Smooth muscle cell (in vitro differentiated cells): ENCODE data around the gene HPN. TPM values are rescaled to one million over a fixed set of nuclear protein-coding genes. Genes with fewer than 3 reads are reported as not detected.

Source experiments
- DNase-seq: peaks from one replicate; lab custom pipeline; 2025; ENCODE audit not compliant: unreplicated experiment; lab: John Stamatoyannopoulos, UW
- H2AFZ ChIP-seq: fragments of 200-600 bp; sonication (generic); 2 replicates; pipeline ENCODE4 v1.6.0; 2016; ENCODE audit warnings: antibody characterized with exemption, low read depth, mild to moderate bottlenecking
- H3F3A ChIP-seq: fragments of 200-600 bp; sonication (generic); 2 replicates; pipeline ENCODE4 v1.6.0; 2017; ENCODE audit warnings: antibody characterized with exemption, low read depth
- H3K27ac ChIP-seq: fragments of 200-600 bp; sonication (generic); 2 replicates; pipeline ENCODE4 v1.5.1; 2016; ENCODE audit warnings: low read depth, mild to moderate bottlenecking
- H3K27me3 ChIP-seq: fragments of 200-600 bp; sonication (generic); 2 replicates; pipeline ENCODE4 v1.6.1; 2016; ENCODE audit warnings: low read depth, mild to moderate bottlenecking
- H3K36me3 ChIP-seq: fragments of 200-600 bp; sonication (generic); 2 replicates; pipeline ENCODE4 v1.5.1; 2016; ENCODE audit warnings: low read depth
- H3K4me1 ChIP-seq: fragments of 200-600 bp; sonication (generic); 2 replicates; pipeline ENCODE4 v1.5.1; 2016; ENCODE audit warnings: low read depth
- H3K4me2 ChIP-seq: fragments of 200-600 bp; sonication (generic); 2 replicates; pipeline ENCODE4 v1.6.0; 2016; ENCODE audit warnings: mild to moderate bottlenecking
- H3K4me3 ChIP-seq: fragments of 200-600 bp; sonication (generic); 2 replicates; pipeline ENCODE4 v1.5.1; 2016; ENCODE audit warnings: mild to moderate bottlenecking
- H3K79me2 ChIP-seq: fragments of 200-600 bp; sonication (generic); 2 replicates; pipeline ENCODE4 v1.6.0; 2016; ENCODE audit warnings: low read depth, mild to moderate bottlenecking
- H3K9ac ChIP-seq: fragments of 200-600 bp; sonication (generic); 2 replicates; pipeline ENCODE4 v1.6.0; 2016; ENCODE audit warnings: low read depth
- H3K9me3 ChIP-seq: fragments of 200-600 bp; sonication (generic); replicated peaks from 2 replicates; pipeline ENCODE4 v1.5.1; 2016; ENCODE audit warnings: low read depth
- H4K20me1 ChIP-seq: fragments of 200-600 bp; sonication (generic); 2 replicates; pipeline ENCODE4 v1.6.0; 2016; ENCODE audit warnings: low read depth
- CTCF ChIP-seq: fragments of 200-600 bp; sonication (generic); IDR thresholded peaks from 2 replicates; pipeline ENCODE4 v1.5.1; 2017; ENCODE audit warnings: borderline replicate concordance, mild to moderate bottlenecking, antibody characterized with exemption; ENCODE audit not compliant: insufficient read depth, poor library complexity, severe bottlenecking
- WGBS: methylation state at CpG from one replicate; pipeline ENCODE4 v1.1.7; 2016; ENCODE audit warnings: low lambda C conversion rate; 5-methylcytosine and 5-hydroxymethylcytosine counted together
- polyA plus RNA-seq: library from polyadenylated mRNA; unstranded; fragments of >200 nt; fragmentation: Nextera tagmentation; extraction: Ambion mirVana; gene quantifications from 2 replicates; pipeline ENCODE4 v1.2.1, GENCODE V29; 2016
- total RNA-seq: library from RNA; depleted of rRNA; stranded (reverse); fragments of >200 nt; gene quantifications from 2 replicates; pipeline ENCODE4 v1.2.3, GENCODE V29; 2014

HPN gene
- total and polyA plus RNA-seq, 2 experiments from 2014 or later = 1.3 to 4.1 TPM

- no peak for DNase-seq
- Histone ChIP-seq H3K36me3 (no peaks in the 10 kb centered on the region), H3K79me2 (no peaks in the 10 kb centered on the region), H3K4me3 (no peak overlapping the region), H3K27ac (no peak overlapping the region), H3F3A (no peaks in the 10 kb centered on the region), H3K9ac (no peak overlapping the region), H3K27me3 (peaks cover 7% of the 10 kb centered on the region), H3K9me3 (no peaks in the 10 kb centered on the region), H3K4me2 (no peak overlapping the region), H2AFZ (no peak overlapping the region), H4K20me1 (no peaks in the 10 kb centered on the region), H3K4me1 (no peaks in the 10 kb centered on the region)
- TF ChIP-seq CTCF = no peak
- WGBS = 87% methylated on average over 5 of the region's 5 CpGs
These were observed 10.3 kb downstream of the HPN start for GRCh38 chr19:35051796-35052195.

- H3K4me2 ChIP-seq = no peak overlapping the region
- no peaks in the 10 kb centered on the region for H3K36me3 ChIP-seq
- no peak overlapping the region for H3K9ac ChIP-seq
- H2AFZ ChIP-seq = no peak overlapping the region
- H3K79me2 ChIP-seq = no peaks in the 10 kb centered on the region
- H4K20me1 ChIP-seq = no peaks in the 10 kb centered on the region
- no peaks in the 10 kb centered on the region for H3F3A ChIP-seq
- H3K4me3 ChIP-seq = no peak overlapping the region
- no peak overlapping the region for H3K27ac ChIP-seq
- peaks cover 7% of the 10 kb centered on the region for H3K27me3 ChIP-seq
- H3K9me3 ChIP-seq = no peaks in the 10 kb centered on the region
- no peak for DNase-seq
- TF ChIP-seq CTCF = no peak
- H3K4me1 ChIP-seq = no peaks in the 10 kb centered on the region
- WGBS = 76% methylated on average over 8 of the region's 8 CpGs
These were observed 11.2 kb downstream of the HPN start for GRCh38 chr19:35052599-35053190.

- WGBS = 96% methylated on average over 9 of the region's 9 CpGs
- no peak for TF ChIP-seq CTCF
- no peak for DNase-seq
- Histone ChIP-seq H3K4me3 (no peak overlapping the region), H3K27me3 (peaks cover 7% of the 10 kb centered on the region), H2AFZ (no peak overlapping the region), H3F3A (no peaks in the 10 kb centered on the region), H3K36me3 (no peaks in the 10 kb centered on the region), H3K4me2 (no peak overlapping the region), H4K20me1 (no peaks in the 10 kb centered on the region), H3K27ac (no peak overlapping the region), H3K4me1 (no peaks in the 10 kb centered on the region), H3K79me2 (no peaks in the 10 kb centered on the region), H3K9ac (no peak overlapping the region), H3K9me3 (no peaks in the 10 kb centered on the region)
These were observed 12.3 kb downstream of the HPN start for GRCh38 chr19:35053667-35054293.

GRCh38 chr19:35054626-35055025, 13.1 kb downstream of the HPN start:
- no peak overlapping the region for H3K4me2 ChIP-seq
- no peak overlapping the region for H2AFZ ChIP-seq
- no peaks in the 10 kb centered on the region for H3F3A ChIP-seq
- no peaks in the 10 kb centered on the region for H4K20me1 ChIP-seq
- H3K79me2 ChIP-seq = no peaks in the 10 kb centered on the region
- no peaks in the 10 kb centered on the region for H3K4me1 ChIP-seq
- no peak for DNase-seq
- 92% methylated on average over 9 of the region's 9 CpGs for WGBS
- H3K27ac ChIP-seq = no peak overlapping the region
- H3K36me3 ChIP-seq = no peaks in the 10 kb centered on the region
- no peaks in the 10 kb centered on the region for H3K9me3 ChIP-seq
- TF ChIP-seq CTCF = no peak
- peaks cover 7% of the 10 kb centered on the region for H3K27me3 ChIP-seq
- H3K4me3 ChIP-seq = no peak overlapping the region
- no peak overlapping the region for H3K9ac ChIP-seq
